HG02938 (cell line): ENCODE results near the gene KCNN3.

Experiments
- ATAC-seq: cut with Tn5 transposase; IDR thresholded peaks from one replicate; pipeline ENCODE4 v1.9.1; 2021; ENCODE audit warnings: mild to moderate bottlenecking, moderate library complexity; ENCODE audit not compliant: unreplicated experiment

Gene KCNN3

DNA sequence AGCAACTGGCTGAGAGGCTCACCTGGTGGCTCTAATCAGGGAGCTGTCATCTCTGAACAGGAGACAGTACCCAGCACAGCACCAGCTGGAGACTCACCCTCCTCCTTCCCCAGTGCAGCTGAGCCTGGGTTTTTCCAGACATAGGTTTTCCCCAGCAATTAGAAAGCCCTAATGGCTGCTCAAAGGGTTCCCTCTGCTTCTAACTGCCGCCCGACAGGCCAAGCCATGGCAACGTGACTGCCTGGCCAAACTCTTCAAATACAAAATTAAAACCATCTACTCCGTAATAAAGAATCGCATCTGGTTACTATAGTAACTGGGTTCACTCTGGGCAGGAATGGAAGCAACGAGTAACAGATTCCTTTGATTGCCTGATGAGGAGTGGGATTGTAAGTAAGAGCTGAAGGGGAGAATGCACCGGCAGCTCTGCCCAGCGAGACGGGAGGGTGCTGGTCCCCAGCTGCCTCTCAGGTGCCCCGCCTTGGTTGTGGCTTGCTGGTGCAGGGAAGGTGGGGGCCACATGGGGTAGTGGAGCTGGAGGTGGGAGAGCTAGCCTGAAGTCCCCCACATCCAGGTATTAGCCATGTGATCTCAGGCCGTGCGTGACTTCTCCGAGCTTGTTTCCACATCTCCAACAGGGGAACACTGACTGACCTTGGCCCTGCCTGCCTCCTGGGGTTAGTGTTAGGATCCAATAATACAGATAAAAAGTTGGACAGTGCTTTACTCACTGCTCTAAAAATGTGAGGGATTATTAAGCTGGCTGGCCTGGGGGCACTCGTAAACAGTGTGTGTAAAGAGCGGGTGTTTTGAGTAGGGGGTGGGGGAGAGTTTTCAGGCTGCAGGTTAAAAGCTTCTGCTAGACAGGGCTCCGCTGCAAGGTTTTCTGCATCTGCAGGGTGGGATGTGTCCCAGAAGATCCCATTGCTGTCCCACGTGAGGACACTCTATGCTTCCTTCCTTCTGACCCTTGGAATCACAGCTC, 94.2 kb downstream of the KCNN3 start:
- ATAC-seq = no peak

DNA sequence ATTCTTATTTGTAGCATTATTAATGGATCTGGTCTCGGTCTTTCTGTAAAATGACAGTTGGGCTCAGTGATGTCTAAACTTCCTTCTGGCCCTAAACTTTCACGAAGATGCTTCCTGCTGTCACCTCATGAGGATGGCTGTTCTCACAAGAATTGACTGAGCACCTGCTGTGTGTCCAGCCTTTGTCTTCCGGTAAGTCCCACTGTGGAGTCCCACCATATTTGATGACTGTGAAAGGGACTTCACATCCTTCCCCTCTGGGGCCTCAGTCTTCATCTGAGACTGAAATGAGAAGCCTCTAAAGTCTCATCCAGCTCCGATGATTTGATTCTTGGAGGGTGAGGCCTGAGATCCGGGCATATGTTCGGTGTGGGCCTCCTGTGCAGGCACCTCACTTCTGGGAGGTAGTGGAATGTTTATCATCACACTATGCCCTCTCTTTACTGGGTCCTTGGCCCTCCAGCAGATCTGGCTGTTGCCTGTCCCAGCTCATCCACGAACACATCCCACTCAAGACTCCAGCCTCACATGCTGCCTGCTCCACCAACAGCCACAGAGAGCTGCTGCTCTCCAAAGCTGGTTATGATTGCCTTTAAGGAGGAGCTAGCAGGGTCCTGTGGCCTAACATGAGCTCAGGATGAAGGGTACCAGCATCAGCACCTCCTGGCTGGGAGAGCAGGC, 95.8 kb downstream of the KCNN3 start:
- no peak for ATAC-seq

DNA sequence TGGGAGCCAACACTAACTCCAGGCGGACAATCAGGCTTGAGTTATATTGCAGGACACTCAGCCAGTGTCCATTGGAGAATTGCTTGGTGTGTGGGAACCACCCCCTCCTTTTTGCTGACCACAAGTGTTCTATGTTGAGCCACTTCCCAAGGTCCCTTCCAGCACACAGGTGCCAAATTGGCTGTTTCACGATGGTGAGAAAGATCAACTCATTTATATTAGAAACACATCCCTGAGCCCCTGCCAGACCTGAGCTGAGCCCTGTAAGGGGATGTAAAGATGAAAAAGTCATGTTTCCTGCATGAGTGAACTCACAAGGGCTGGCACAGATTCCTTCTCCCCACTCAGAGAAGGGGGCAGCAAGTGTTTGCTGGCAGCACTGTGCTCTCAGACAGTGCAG, 96.5 kb downstream of the KCNN3 start:
- ATAC-seq = no peak

DNA sequence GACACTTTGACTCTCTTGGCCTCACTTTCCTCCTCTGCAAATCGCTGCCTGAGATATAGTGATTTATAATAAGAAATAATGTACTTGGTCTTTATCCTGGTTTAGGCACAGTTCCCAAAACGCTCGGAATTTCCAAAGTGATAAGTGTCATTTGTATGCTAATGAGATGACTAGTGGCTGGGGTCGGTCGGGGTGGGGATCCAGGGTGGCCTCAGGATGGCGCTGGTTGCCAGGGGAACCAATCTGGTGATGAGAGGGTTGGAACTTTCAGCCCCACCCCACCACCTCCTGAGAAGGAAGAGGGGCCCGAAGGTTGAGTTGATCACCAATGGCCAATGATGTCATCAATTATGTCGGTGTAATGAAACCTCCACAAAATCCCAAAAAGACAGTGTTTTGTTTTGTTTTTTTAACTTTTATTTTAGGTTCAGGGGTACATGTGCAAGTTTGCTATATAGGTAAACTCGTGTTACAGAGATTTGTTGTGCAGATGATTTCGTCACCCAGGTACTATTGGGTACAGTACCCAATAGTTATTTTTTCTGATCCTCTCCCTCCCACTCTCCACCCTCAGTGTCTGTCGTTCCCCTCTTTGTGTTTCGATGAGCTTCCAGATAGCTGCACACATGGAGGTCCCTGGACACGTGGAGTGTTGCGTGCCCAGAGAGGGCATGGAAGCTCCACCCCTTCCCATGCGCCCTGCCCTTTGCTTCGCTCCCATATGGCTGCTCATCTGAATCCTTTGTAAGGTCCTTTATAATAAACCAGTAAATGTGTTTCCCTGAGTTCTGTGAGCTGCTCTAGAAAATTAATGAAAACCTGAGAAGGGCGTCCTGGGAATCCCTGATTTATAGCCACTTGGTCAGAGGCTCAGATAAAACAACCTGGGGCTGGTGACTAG, 97.2 kb downstream of the KCNN3 start:
- ATAC-seq = no peak

DNA sequence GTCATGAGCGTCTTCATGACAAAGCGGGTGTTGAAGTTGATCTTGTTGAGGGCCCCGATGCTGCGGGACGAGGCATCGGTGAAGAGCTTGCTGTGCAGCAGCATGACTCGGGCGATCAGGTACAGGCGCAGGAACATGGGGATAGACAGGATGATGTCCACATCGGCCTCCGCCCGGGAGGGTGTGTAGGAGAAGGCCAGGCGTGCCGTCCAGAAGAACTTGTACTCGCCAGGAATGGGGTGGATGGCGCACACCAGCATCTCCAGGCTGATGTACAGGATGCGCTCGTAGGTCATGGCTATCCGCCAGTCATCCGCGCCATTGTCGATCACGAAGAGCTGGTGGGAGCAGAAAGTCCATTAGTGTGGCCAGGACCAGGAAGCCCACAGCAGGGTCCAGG, 98.0 kb downstream of the KCNN3 start:
- no peak for ATAC-seq

DNA sequence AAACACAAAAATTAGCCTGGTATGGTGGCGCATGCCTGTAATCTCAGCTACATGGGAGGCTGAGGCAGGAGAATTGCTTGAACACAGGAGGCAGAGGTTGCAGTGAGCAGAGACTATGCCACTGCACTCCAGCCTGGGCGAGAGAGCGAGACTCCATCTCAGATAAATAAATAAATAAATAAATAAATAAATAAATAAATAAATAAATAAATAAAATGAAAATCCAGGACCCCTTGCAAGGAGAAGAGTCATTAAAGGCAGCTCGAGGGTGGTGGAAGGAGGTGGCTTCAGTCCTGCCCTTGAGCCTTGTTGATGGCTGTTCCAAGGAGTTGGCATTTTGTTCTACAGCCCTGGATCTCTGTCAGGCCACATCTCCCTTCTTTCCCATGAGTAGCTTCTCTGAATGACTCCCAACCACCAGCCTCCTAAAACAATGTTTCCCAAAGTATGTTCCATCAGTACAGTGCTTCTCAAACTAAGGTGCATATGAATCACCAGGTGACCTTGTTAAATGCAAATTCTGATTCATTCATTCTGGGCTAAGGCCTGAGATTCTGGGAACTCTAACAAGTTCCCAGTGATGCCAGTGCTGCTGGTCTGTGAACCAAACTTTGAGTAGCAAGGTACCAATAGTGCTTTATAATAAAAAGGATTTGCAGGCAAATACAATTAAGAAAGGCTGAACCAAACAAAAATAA, 99.0 kb downstream of the KCNN3 start:
- no peak for ATAC-seq

DNA sequence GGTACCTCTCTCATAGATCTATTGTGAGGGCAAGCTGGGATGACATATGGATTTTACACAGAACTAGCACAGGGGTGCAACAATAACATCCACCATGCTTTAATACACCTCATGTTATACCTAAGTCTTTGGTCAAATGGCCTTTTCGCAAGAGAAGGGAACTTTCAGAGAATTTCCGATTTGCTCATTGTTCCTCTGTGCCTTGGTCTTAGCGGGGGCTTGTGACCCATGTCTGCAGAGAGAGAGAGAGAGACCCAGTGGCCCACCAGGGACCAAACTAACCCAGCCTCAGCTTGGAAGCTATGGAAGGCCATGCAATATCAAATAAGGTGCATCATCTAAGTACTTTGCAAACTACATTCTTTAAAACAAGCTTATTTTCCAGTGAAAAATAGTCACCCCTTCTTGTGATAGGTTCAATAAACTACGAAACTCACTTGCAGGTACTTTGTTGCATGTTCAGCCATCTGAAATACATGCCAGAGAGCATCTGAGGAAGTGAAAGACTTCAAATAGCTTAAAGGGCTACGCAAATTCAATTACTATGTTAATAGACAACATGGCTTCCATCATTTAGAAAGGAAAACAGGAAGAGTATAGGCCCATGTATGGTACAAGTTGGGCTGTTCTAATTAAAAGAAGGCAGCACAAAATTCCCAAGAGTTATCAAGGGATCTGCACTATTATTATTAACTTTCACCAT, 100.7 kb downstream of the KCNN3 start:
- ATAC-seq = no peak

DNA sequence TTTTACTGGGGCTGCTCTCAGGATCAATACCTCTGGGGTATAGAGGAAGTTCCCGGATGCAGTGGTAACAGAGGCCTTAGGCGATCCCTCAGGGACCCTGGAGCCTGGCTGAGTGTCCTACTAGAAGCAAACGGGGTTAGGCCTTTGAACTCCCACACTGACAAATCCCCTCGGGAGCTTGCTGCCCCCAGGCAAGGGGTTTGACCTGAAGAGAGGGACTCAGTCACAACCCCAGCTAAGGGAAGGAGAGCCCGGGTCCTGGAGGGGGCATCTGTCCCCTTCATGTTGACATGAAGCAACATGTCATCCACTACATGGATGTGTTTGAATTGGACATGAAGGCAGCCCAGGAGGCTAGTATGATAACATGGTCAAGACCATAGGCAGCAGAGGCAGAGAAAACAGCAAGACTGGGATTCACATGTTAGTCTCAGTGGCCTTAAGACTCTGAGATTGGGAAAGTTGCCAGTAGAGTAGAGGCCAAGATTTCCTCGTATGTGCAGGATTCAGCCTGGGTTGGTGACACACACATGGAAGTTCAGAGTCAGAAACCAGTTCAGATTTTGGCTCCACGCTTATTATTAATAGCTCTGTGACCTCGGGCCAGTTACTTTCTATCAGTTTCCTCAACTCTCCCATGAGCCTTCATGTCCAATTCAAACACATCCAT, 101.5 kb downstream of the KCNN3 start:
- no peak for ATAC-seq

DNA sequence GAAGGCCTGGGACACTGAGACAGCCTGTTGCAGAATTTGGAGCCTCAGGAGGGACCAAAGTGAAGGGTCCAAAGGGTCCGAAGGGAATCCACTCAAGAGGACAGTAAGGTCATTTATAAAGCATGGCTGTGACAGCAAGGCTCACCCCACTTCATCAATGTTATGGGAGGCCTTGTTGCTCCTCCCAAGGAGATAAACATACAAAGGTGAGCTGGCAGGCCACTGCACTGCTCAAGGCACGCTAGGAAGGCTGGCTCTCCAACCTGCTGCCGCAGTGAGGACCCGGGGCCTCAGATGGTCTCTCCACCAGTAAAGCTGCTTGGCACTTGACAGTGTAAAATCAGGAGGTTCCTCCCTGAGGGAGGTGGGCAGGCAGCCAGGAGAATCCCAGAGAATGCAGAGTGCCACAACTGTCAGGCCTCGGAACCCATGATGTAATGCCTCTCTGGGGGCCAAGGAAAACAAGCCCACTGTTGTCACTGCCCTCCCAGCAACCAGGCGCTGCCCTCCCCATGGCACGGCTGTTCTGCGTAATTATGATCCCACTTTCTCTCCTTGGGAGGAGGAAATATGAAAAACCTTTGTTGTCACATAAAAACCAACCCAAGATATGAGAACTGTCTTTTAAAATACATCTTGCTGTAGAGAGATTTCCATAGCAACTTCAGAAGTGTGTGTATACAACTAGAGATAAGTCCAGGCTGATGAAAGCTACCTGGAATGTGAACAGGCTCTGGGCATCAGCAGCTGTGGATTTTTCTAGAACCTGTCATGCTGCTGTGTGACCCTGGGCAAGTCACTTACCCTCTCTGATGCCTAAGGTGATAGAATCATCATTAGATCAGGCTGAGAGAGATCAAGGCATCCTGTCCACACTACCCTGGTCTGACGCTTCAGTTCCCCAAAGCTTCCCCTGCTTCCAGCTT, 102.5 kb downstream of the KCNN3 start:
- ATAC-seq = no peak

DNA sequence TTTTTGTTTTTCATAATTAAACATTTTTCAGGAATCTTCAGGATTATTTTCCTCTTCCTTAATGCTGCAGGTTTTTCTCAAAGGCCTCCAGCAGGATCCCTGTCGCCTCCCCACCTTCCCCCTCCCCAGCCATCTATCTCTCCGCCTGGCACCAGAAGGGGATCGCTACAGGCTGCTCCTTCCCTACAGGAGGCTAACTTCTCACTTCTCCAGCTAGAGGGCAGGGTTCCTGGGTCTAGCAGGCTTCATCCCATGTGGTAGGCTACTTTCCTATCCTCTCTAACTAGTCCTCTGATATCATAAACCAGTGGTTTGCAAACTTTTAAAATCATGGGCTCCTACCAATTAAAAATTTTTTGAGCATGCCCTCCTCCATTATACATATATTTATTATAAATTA, 104.1 kb downstream of the KCNN3 start:
- ATAC-seq = no peak

DNA sequence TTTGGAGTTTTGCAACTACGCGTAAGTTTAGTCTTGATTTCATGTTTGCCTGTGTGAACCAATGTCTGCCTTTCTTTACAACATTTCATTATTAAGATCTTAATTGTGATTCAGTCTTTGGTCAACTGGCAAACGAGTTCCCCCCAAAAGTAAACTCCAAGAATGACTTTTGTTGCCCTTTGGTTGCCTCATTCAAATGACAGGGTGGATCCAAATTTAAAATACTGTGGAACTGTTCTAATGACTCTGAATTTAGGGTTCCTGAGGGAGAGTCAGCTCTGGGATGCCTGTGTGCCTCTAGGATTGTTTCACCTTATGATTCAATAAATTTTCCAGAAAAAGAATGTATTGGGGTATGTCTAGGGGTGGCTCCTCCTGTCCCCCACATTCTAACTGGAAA, 105.3 kb downstream of the KCNN3 start:
- ATAC-seq = no peak

DNA sequence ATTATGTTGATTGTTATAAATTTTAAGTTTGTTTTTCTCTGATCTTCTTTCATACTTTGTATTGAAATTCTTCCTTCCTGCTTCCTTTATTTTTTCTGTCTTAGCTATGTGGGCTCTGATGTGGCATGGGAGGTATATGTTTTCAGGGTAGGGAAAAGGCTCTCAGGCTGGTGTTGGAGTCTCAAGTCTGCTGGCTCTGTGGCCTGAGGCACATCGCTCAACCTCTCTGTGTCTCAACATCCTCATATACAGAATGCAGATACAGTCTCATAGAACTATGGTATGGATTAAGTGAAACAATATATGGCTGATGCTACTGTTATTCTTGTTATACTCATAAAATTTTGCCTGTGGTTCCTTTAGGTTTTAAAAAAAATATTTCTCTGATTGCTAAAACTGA, 105.9 kb downstream of the KCNN3 start:
- ATAC-seq = no peak

DNA sequence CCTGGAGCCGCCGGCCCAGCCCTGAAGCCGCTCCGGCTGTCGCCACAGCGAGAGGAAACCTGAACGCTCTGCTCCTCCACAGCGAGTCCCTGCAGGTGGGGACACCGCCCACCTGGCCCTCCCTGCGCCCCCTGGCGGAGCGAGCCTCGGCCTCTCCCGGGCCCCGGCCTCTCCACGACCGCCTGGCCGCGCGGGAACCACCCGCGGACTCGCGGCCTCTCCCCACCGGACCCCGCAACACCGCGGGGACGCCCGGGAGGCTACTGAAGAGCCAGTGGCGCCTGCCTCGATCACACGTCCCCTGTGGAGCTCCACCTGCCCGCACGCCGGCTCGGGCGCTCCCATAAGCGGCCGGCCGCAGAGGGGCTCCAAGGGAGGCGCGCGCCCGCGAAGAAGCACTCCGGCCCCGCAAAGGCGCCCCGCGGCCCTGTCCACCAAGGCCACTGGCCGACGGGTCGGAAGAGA, 109.6 kb downstream of the KCNN3 start:
- ATAC-seq = no peak

DNA sequence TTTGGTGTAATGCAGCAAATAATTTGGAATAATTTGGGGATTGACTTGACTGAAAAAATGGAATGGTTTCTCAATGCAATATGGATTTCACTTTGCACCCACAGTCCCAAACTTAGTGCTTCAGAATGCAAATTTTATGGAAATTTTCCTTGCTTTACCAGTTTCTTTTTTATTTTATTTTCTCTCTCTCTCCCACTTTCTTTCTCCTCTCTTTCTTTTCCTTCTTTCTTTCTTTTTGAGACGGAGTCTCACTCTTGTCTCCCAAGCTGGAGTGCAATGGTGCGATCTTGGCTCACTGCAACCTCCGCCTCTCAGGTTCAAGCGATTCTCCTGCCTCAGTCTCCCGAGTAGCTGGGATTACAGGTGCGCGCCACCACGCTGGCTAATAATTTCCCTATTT, 110.3 kb downstream of the KCNN3 start:
- no peak for ATAC-seq

DNA sequence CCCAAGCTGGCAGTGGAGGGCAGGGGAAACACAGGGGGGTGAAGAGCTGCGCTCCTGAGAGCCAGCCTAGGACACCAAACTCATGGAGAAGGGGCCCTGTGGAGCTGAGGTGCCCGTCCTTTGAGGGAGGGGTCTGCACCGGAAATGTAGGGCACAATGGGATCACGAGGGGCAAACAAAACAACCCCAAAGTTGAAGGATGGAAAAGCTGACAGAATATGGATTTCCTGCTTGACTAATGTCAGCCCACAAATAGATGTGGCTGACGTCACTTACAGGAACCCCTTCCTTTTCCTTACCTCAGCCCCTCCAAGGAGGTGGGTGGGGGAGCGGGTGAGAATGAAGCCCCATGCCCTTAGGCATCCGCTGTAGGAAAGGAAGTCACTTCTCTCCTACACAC, 110.9 kb downstream of the KCNN3 start:
- ATAC-seq = no peak

DNA sequence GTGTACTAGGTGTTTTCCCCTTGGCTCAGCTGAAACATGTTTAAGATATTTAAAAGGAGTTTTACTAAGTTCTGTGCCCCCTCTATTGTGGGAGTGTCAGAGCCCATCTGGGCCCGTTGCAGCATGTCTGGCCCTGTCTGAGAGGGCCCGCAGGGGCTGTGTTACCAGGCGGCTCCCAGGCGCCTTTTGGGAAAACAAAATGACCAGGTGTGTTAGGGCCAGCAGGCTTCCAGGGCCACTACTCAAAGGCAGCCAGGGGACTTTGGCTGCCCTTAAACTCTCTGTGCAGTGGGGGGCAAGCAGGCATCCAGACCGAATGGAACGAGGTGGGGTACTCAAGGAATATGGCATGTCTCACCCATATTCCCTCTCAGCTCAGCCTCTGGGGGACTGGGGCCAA, 111.7 kb downstream of the KCNN3 start:
- no peak for ATAC-seq

DNA sequence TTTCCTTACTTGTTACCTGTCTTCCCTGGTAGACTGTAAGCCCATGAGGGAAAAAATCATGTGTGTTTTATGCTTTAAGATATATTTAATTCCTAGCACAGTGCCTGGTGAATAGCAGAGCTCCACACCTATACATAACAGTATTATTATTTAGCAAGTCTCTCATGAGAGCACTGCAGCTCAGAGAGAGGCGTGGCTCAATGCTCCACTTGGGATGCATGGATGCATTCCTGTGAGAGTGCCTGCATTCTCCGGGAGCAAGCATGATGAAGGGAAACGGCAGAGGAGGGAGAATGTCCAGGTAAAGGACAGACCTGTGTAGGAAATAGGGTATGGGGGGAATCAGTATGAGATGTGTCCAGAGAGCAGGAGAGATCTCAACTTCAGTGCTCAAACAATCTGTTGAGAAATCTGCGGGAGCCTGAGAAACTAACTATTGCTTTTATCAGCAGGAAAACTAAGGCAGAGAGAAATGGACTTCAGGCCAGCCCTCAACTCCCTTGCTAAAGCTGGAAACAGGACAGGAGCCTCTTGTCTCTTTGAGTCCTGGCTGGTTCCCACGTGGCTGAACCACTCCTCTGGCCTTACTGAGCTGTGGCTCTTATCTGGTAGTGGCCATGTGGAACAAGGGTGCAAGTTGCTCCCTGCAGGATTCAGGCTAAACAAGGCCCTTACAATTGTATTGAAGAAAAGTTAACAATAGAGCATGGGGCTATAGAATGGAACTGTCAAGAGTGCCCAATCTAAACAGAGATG, 113.1 kb downstream of the KCNN3 start:
- ATAC-seq = no peak
